SK-N-MC (cell line): ENCODE measurements around the gene MSS51.

Experiments used
- EZH2 ChIP-seq: fragments of 200-600 bp; sonication (generic); IDR thresholded peaks from one replicate; pipeline ENCODE4 v1.6.1; 2017; ENCODE audit warnings: antibody characterized with exemption
- FOXP2 ChIP-seq: optimal IDR thresholded peaks from 2 replicates; pipeline ENCODE3; 2011; ENCODE audit warnings: mild to moderate bottlenecking, moderate library complexity; ENCODE audit not compliant: insufficient read depth; ENCODE audit errors: extremely low read length, control extremely low read depth
- POLR2AphosphoS5 ChIP-seq: IDR thresholded peaks from 2 replicates; pipeline ENCODE4 v1.6.1; 2012; ENCODE audit warnings: mild to moderate bottlenecking, low read depth, low read length, borderline replicate concordance

- no peak for TF ChIP-seq EZH2
- TF ChIP-seq POLR2AphosphoS5: no peak
- no peak for TF ChIP-seq FOXP2
Measured at GRCh38 chr10:73408061-73408460, 25.3 kb downstream of the MSS51 start.
